IMR-90 (cell line): ENCODE measurements around the gene ZDBF2.

Experiments
- BHLHE40 ChIP-seq: fragments of 150-350 bp; IDR thresholded peaks from 2 replicates; pipeline ENCODE4 v1.6.1; 2016; ENCODE audit warnings: mild to moderate bottlenecking, low read depth, low read length
- CHD1 ChIP-seq: IDR thresholded peaks from 2 replicates; pipeline ENCODE4 v1.6.1; 2012; ENCODE audit warnings: low read depth, low read length, improper control_type of control experiment
- CTCF ChIP-seq: conservative IDR thresholded peaks from 2 replicates; pipeline ENCODE4 v1.5.1; 2012; ENCODE audit warnings: mild to moderate bottlenecking, low read depth, low read length, improper control_type of control experiment
- MAFK ChIP-seq: IDR thresholded peaks from 2 replicates; pipeline ENCODE4 v1.6.1; 2012; ENCODE audit warnings: low read depth, low read length, improper control_type of control experiment
- POLR2A ChIP-seq: IDR thresholded peaks from 2 replicates; pipeline ENCODE4 v1.6.1; 2012; ENCODE audit warnings: mild to moderate bottlenecking, low read depth, low read length
- RFX5 ChIP-seq: IDR thresholded peaks from 2 replicates; pipeline ENCODE4 v1.8.0; 2012; ENCODE audit warnings: low read depth, mild to moderate bottlenecking, low read length, moderate library complexity
- SMC3 ChIP-seq: fragments of 150-350 bp; IDR thresholded peaks from 2 replicates; pipeline ENCODE4 v1.6.1; 2016; ENCODE audit warnings: low read depth, mild to moderate bottlenecking, antibody characterized with exemption, low read length, moderate library complexity

GRCh38 chr2:206260188-206261012, 14.1 kb upstream of the ZDBF2 start:
- TF ChIP-seq POLR2A, result no peak
- TF ChIP-seq CTCF, result peak; percentile 43
- TF ChIP-seq MAFK, result no peak
- TF ChIP-seq SMC3, result peak; percentile 46
- TF ChIP-seq RFX5, result no peak
- no peak for TF ChIP-seq BHLHE40
- no peak for TF ChIP-seq CHD1
